NCI-H524 treated with DMSO at 0.1 percent for 48 hours (cell line): ENCODE data around the gene GMIP.
"Not testable (repeated sequence)": the region's sequence is repeated elsewhere in the genome, so short reads cannot be mapped to it uniquely, and the experiment has no call there.

ENCODE experiments used
- DNase-seq: peaks from one replicate; lab custom pipeline; 2025; lab: John Stamatoyannopoulos, UW

Gene GMIP

DNA sequence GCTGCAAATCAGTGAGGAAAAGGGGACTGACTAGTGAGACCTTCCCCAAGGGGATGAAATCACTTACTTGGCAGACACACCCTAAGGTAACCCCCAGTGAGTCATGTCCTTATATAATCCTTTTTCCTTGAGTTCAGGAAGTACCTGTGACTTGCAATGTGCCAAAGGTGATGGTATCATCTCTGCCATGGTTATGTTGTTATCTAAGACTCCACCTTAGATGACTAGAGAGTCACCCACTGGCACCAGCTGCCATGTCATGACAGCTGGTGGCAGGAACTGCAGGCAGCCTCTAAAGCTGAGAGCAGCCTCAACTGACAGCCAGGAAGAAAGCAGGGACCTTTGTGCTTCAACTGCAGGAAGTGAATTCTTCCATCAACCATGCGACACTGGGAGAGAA is 37.4 kb downstream of the GMIP start:
- no peak for DNase-seq

- no peak for DNase-seq
These were observed 40.6 kb downstream of the GMIP start for GRCh38 chr19:19602713-19603324.

- no peak for DNase-seq
These were observed 41.2 kb downstream of the GMIP start for GRCh38 chr19:19602136-19602712.

GRCh38 chr19:19600793-19601330 is 42.6 kb downstream of the GMIP start:
- no peak for DNase-seq

DNA sequence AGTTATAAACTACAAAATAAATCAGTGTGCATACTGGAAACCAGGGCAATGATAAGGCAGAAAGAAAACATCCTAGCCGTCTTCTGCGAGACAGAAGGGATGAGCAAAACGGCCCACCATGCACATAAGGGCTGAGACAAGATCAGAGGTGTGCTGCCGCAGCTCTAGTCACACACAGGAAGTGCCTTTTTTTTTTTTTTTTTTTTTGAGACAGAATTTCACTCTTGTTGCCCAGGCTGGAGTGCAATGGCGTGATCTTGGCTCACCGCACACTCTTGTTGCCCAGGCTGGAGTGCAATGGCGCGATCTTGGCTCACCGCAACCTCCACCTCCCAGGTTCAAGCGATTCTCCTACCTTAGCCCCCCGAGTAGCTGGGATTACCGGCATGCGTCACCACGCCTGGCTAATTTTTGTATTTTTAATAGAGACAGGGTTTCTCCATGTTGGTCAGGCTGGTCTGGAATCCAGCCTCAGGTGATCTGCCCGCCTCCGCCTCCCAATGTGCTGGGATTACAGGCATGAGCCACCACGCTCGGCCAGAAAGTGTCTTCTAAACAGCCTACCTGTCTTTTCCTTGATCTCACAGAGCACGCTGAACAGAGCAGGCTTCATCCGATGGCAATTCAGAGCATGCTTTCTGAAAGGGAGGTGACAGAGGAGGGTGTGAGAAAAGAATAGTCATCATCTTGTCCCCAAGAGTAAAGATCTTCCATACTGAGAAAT is 44.6 kb downstream of the GMIP start:
- not testable (repeated sequence) for DNase-seq

DNA sequence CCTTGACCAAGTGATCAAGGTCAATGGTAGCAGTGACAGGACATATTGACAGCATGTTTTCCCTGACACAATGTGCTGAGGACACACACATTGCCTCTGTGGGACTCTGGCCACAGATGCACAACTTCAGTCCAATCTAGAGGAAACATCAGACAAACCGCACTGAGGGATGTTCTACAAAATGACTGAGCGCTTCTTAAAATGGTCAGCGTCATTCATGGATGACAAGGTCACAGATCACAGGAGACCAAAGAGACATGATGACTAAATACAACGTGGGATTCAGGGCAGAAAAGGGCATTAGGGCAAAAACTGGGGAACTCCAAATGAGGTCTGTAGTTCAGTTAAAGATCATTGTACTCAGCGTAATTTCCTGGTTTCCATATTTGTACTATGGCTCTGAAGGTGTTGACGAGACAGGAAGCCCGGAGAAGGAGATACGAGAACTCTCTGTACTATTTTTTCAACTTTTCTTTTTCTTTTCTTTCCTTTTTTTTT is 45.6 kb downstream of the GMIP start:
- DNase-seq: no peak

- DNase-seq: no peak
These were observed 48.2 kb downstream of the GMIP start for GRCh38 chr19:19595171-19595701.

DNA sequence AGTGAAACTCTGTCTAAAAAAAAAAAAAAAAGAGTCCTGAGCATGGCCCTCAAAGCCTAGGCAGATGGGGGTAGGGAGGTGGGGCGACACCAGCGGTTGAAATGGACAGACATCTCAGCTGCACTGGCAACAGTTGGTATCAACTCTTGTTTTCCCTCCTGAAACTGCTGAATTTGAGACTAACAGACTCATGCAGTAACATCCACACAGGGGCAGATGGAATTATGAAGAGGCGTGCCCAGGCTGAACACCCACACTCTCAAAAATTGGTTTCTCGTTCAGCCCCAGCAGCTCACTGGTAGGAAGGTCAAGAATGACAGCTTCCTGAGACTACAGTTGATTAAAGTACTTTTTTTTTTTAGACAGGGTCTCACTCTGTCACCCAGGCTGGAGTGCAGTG is 49.1 kb downstream of the GMIP start:
- DNase-seq: no peak

DNA sequence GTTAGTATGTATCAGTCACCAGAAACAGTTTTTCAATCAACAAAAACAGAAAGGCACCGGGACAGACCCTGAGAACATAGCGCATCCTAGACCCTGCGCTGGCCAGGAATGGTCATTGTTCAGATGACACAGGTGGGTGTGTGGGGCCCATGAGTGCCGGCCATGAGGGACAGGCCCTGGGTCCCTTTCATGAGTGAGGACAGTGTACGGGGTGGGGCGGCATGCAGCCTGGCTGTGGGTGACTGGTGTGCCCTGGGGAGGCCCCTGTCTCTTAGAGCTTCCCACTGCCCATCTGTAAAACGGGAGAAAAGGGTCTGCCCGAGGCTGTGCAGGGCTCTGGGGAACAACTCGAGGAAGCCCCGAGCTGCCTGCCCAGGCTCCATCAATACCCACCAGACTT is 50.8 kb downstream of the GMIP start:
- DNase-seq: no peak

DNA sequence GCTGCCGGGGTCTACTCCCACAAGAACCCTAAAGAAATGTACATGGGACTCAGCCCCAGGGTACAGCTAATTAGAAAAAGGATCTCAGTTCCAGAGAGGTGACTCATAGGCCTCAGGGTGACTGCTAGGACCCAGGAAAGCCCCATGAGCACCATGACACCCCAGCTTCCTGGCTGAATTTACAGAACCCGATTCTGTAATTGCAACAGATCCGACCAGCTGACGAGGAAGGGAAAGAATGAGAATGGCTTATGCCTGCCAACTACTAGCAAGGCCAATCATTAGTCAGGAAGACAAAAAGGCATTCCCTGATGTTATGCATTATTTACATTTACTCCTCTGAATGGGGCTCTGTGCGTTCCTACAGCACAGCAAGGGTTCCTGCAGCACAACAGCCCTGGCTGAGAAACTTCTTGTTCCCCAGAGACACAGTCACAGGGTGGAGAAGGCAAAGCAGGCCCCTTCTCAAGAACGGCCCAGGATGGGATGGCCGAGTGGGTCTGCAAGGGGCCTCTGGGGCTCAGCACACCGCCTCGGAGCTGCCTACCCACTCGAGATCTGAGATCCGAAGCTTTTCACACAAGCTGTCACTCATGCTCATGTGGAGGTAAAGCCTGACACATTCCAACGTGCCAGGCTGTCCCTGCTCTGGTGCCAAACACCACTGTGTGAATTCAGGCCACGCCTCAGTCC is 52.2 kb downstream of the GMIP start:
- DNase-seq: no peak

DNA sequence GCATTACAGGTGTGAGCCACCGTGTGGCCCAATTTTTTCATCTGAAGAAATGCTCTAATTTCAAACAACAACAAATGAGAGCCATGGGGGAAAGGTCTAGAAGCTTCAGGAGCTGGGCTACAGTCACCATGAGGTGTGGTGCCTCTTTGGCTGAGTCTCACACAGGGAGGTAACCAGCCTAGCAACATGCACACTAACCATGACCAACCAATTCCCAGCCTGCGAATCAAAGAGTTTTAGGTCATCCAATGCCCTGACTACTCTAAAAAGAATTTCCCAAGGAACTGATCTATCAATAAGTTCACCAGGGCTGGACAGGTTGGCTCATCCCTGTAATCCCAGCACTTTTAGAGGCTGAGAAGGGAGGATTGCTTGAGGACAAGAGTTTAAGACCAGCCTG is 54.9 kb downstream of the GMIP start:
- no peak for DNase-seq

DNA sequence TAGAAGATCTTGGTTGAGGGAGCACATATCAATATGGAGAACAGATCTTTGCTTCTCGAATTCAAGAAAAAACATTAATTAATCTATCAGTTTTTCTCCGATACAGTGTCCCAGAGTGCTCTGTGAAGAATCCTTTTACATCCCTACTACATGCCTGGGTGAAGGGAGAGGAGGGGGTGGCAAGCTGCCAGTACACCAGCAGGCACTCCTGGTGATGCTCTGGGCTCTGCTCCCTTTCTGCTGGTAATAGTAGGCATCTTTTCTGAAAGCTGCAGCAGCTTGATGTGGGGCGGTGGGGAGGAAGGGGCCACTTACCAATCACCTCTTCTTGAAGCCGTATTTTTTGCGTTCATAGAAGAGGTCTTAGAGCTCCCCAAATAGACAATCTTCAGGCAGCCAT is 55.7 kb downstream of the GMIP start:
- DNase-seq: no peak

GRCh38 chr19:19584356-19584755 is 59.1 kb downstream of the GMIP start:
- DNase-seq: no peak

GRCh38 chr19:19582471-19582870 is 61.0 kb downstream of the GMIP start:
- DNase-seq: no peak

DNA sequence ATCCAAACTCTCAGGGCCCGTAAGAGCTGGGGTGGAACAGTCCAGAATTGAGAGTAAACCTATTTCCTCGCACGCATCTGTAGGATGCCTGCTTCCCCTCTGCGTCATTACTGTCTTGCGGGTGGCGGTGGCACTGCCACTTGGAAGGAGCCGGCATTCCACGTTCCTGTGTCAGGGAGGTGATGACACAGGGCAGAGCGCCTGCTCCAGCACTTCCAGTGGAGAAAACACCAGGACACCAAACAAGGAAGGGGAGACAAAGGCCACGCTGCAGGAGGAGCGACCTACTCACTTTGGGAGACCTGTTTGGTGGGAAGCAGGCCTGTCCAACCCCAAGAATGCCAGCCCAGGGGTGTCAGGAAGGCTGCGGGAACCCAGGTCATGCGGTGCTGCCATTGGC is 62.1 kb downstream of the GMIP start:
- no peak for DNase-seq

DNA sequence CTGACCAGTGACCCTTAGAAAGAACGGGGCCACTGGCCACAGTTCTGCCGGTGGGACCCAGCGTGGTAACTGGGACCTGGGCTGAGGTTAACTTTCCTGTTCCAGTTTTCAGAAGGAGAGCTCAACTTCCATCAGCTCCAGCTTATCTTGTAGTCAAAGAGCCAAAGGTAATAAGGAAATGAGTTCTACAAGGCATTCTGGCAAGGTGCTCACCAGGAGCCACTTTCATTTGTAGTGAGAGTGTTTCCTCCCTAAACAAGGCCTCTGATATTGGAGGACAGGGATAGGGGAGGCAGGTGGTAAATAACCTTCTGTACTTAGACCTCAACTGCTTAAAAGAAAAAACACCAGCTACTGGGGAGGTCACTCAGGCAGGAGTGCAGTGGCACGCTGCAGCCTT is 63.0 kb downstream of the GMIP start:
- no peak for DNase-seq

DNA sequence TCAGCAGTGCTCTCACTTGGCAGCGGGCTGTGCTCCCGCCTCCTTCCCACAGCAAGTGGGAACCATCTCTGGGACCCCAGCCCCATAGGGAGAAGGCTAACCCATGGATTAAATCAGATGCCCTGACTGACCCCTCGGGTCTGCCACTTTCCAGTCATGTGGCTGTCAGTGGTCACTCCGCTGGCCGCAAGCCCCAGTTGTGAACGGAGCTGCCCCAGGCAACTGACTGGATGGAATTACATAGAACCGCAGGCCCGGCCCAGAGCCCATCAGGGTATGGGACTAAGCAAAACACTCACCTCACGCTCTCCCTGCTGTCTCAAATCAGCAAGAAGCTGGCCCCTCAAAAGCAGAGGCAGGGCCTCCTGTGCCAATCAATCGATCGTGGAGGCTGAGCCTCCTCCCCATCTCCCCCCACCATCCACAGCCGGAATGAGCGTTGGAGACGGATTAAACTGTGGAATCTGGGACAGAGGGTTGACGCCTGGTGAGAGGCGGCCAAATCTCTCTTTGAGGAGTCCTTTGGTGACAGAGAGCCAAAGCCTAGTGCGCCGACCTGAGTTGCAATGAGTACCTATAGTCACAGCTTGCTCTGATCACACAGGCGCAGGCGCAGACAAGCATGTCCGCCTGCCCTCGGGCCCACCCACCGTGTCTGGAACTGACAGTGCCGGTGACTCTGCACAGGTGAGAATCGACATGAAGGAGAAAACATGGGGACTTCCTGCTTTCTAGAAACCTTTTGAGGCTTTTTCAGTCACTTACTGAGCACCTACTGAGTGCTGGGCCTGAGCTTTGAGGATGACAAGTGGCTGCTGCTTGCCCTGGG is 63.7 kb downstream of the GMIP start:
- no peak for DNase-seq
